Immature natural killer cell (primary cell): ENCODE results near the gene DNAJC13. TPM values are rescaled to one million over a fixed set of nuclear protein-coding genes. Genes with fewer than 3 reads are reported as not detected.
"Not testable (repeated sequence)": the region's sequence is repeated elsewhere in the genome, so short reads cannot be mapped to it uniquely, and the experiment has no call there.

ENCODE experiments used
- DNase-seq, 3 donors: peaks; one replicate each; pipeline ENCODE4 v3.0.0; 2022; ENCODE audit warnings: mixed read lengths in 1 of 3
- H3K27ac Mint-ChIP-seq, 6 donors: one replicate each; pipeline ENCODE4 v1.8.0; 2020; ENCODE audit warnings: mixed read lengths in 6 of 6, mild to moderate bottlenecking in 5 of 6, inconsistent platforms in 4 of 6, moderate library complexity in 3 of 6
- H3K27me3 Mint-ChIP-seq, 3 donors: one replicate each; pipeline ENCODE4 v1.8.0; 2020 to 2021; ENCODE audit warnings: low read depth in 3 of 3, mild to moderate bottlenecking in 3 of 3, mixed read lengths in 3 of 3, moderate library complexity in 3 of 3, inconsistent platforms in 1 of 3
- H3K36me3 Mint-ChIP-seq, 3 donors: one replicate each; pipeline ENCODE4 v1.8.0; 2020; ENCODE audit warnings: mixed read lengths in 3 of 3, inconsistent platforms in 2 of 3, mild to moderate bottlenecking in 2 of 3
- H3K4me1 Mint-ChIP-seq, 2 donors: one replicate each; pipeline ENCODE4 v1.8.0; 2020; ENCODE audit warnings: inconsistent platforms in 2 of 2, mild to moderate bottlenecking in 2 of 2, mixed read lengths in 2 of 2, moderate library complexity in 1 of 2
- H3K4me3 Mint-ChIP-seq, 5 donors: one replicate each; pipeline ENCODE4 v1.8.0; 2020; ENCODE audit warnings: mild to moderate bottlenecking in 5 of 5, mixed read lengths in 5 of 5, inconsistent platforms in 3 of 5, moderate library complexity in 3 of 5
- H3K9me3 Mint-ChIP-seq, 6 donors: one replicate each; pipeline ENCODE4 v1.8.0; 2020; ENCODE audit warnings: mild to moderate bottlenecking in 6 of 6, mixed read lengths in 6 of 6, inconsistent platforms in 4 of 6, moderate library complexity in 3 of 6
- polyA plus RNA-seq, 3 donors: library from polyadenylated mRNA; unstranded; fragments of 300-500 nt; fragmentation: Illumina TruSeq; gene quantifications; one replicate each; pipeline ENCODE4 v1.2.3, GENCODE V29; 2021

Gene DNAJC13
- polyA plus RNA-seq, result 10 to 100 TPM in 1 of 3 donors, 1 to 10 TPM in 2; 3.8 to 11.9 (median 5.1) TPM

- Mint-ChIP-seq H3K4me3 (peak within 1 kb of the TSS; percentile 94 to 99 (median 98)), H3K27ac (peak within 1 kb of the TSS; percentile 91 to 99 (median 96)), H3K36me3 (no peaks in the 10 kb centered on the region), H3K27me3 (peaks cover 3 to 7% (median 7%) of the 10 kb centered on the region in 3 donors), H3K9me3 (no peaks in the 10 kb centered on the region), H3K4me1 (peaks cover 17 to 38% of the 10 kb centered on the region in 2 donors)
- DNase-seq, result peak; percentile 90 to 92 (median 91)
These were observed at the start of gene DNAJC13 for GRCh38 chr3:132416807-132417694. Gene DNAJC13, plus strand, starts transcription at chr3:132417502. Its CDS starts 17,049 bp downstream, at chr3:132434551.

- Mint-ChIP-seq H3K36me3 (no peaks in the 10 kb centered on the region), H3K4me1 (no peaks in the 10 kb centered on the region)
- DNase-seq, result no peak
These were observed 48.8 kb upstream of the DNAJC13 start for GRCh38 chr3:132368515-132368914.

GRCh38 chr3:132368962-132369361 is 48.3 kb upstream of the DNAJC13 start:
- Mint-ChIP-seq H3K36me3 (no peaks in the 10 kb centered on the region), H3K4me1 (no peaks in the 10 kb centered on the region), H3K4me3 (no peak overlapping the region), H3K27ac (no peak overlapping the region), H3K9me3 (no peaks in the 10 kb centered on the region), H3K27me3 (peaks cover 3 to 4% (median 4%) of the 10 kb centered on the region in 3 donors)
- no peak for DNase-seq

More at GRCh38 chr3:132368515-132368914, 48.8 kb upstream of the DNAJC13 start:
- Mint-ChIP-seq H3K27ac (no peak overlapping the region), H3K27me3 (peaks cover 3 to 4% (median 4%) of the 10 kb centered on the region in 3 donors), H3K9me3 (no peaks in the 10 kb centered on the region), H3K4me3 (no peak overlapping the region)

- not testable (repeated sequence) for DNase-seq, H3K27me3 Mint-ChIP-seq, H3K4me1 Mint-ChIP-seq, H3K36me3 Mint-ChIP-seq, H3K9me3 Mint-ChIP-seq, H3K27ac Mint-ChIP-seq
- peak overlapping the region in 2 of 5 donors; percentile 14 to 36 for H3K4me3 Mint-ChIP-seq
These were observed 40.4 kb upstream of the DNAJC13 start for GRCh38 chr3:132376945-132377354.

GRCh38 chr3:132378048-132378762 is 39.1 kb upstream of the DNAJC13 start:
- Mint-ChIP-seq H3K27ac (no peak overlapping the region), H3K4me3 (no peak overlapping the region), H3K36me3 (peaks cover 0 to 3% (median 0%) of the 10 kb centered on the region in 3 donors), H3K4me1 (no peaks in the 10 kb centered on the region), H3K27me3 (peaks cover 2 to 10% (median 4%) of the 10 kb centered on the region in 3 donors), H3K9me3 (peaks cover 0 to 2% (median 0%) of the 10 kb centered on the region in 6 donors)
- no peak for DNase-seq

- Mint-ChIP-seq H3K9me3 (peaks cover 0 to 2% (median 0%) of the 10 kb centered on the region in 6 donors), H3K27me3 (peaks cover 2 to 11% (median 4%) of the 10 kb centered on the region in 3 donors), H3K36me3 (peaks cover 0 to 3% (median 0%) of the 10 kb centered on the region in 3 donors), H3K4me3 (no peak overlapping the region), H3K4me1 (no peaks in the 10 kb centered on the region), H3K27ac (no peak overlapping the region)
- no peak for DNase-seq
These were observed 38.5 kb upstream of the DNAJC13 start for GRCh38 chr3:132378846-132379245.

- Mint-ChIP-seq H3K27ac (no peak overlapping the region), H3K36me3 (peaks cover 0 to 3% (median 0%) of the 10 kb centered on the region in 3 donors), H3K27me3 (peaks cover 0 to 11% (median under 1%) of the 10 kb centered on the region in 3 donors), H3K4me1 (no peaks in the 10 kb centered on the region), H3K4me3 (no peak overlapping the region), H3K9me3 (peaks cover 0 to 2% (median 0%) of the 10 kb centered on the region in 6 donors)
- no peak for DNase-seq
These were observed 36.4 kb upstream of the DNAJC13 start for GRCh38 chr3:132380920-132381319.

GRCh38 chr3:132381348-132381944 is 35.9 kb upstream of the DNAJC13 start:
- H3K27me3 Mint-ChIP-seq, result peaks cover 0 to 11% (median 0%) of the 10 kb centered on the region in 3 donors
- peaks cover 0 to 2% (median 0%) of the 10 kb centered on the region in 6 donors for H3K9me3 Mint-ChIP-seq
- peaks cover 0 to 3% (median 0%) of the 10 kb centered on the region in 3 donors for H3K36me3 Mint-ChIP-seq
- no peaks in the 10 kb centered on the region for H3K4me1 Mint-ChIP-seq
- no peak overlapping the region for H3K4me3 Mint-ChIP-seq
- no peak overlapping the region for H3K27ac Mint-ChIP-seq
- DNase-seq, result no peak

- H3K36me3 Mint-ChIP-seq, result peaks cover 0 to 3% (median 0%) of the 10 kb centered on the region in 3 donors
- H3K4me1 Mint-ChIP-seq, result no peaks in the 10 kb centered on the region
- H3K27me3 Mint-ChIP-seq, result peaks cover 0 to 8% (median 0%) of the 10 kb centered on the region in 3 donors
- no peak overlapping the region for H3K27ac Mint-ChIP-seq
- no peak overlapping the region for H3K4me3 Mint-ChIP-seq
- peaks cover 0 to 2% (median 0%) of the 10 kb centered on the region in 6 donors for H3K9me3 Mint-ChIP-seq
- no peak for DNase-seq
These were observed 35.0 kb upstream of the DNAJC13 start for GRCh38 chr3:132382267-132382666.

GRCh38 chr3:132382688-132383194 is 34.6 kb upstream of the DNAJC13 start:
- Mint-ChIP-seq H3K9me3 (no peaks in the 10 kb centered on the region), H3K4me3 (no peak overlapping the region), H3K27me3 (peaks cover 0 to 8% (median 2%) of the 10 kb centered on the region in 3 donors), H3K27ac (no peak overlapping the region), H3K4me1 (no peaks in the 10 kb centered on the region), H3K36me3 (peaks cover 0 to 3% (median 0%) of the 10 kb centered on the region in 3 donors)
- no peak for DNase-seq

GRCh38 chr3:132386259-132386658 is 31.0 kb upstream of the DNAJC13 start:
- no peak for DNase-seq
- no peak overlapping the region for H3K4me3 Mint-ChIP-seq
- no peaks in the 10 kb centered on the region for H3K36me3 Mint-ChIP-seq
- H3K9me3 Mint-ChIP-seq, result no peaks in the 10 kb centered on the region
- H3K27ac Mint-ChIP-seq, result no peak overlapping the region
- H3K4me1 Mint-ChIP-seq, result no peaks in the 10 kb centered on the region
- H3K27me3 Mint-ChIP-seq, result peaks cover 0 to 5% (median 4%) of the 10 kb centered on the region in 3 donors

- H3K36me3 Mint-ChIP-seq, DNase-seq, H3K4me3 Mint-ChIP-seq, H3K4me1 Mint-ChIP-seq, H3K27ac Mint-ChIP-seq, H3K9me3 Mint-ChIP-seq, H3K27me3 Mint-ChIP-seq: not testable (repeated sequence)
These were observed 24.6 kb upstream of the DNAJC13 start for GRCh38 chr3:132392675-132393074.

- H3K27me3 Mint-ChIP-seq, result peaks cover 0 to 2% (median 0%) of the 10 kb centered on the region in 3 donors
- H3K27ac Mint-ChIP-seq, result no peak overlapping the region
- H3K4me3 Mint-ChIP-seq, result no peak overlapping the region
- no peaks in the 10 kb centered on the region for H3K4me1 Mint-ChIP-seq
- H3K36me3 Mint-ChIP-seq, result peaks cover 0 to 4% (median 0%) of the 10 kb centered on the region in 3 donors
- H3K9me3 Mint-ChIP-seq, result no peaks in the 10 kb centered on the region
- DNase-seq, result no peak
These were observed 23.0 kb upstream of the DNAJC13 start for GRCh38 chr3:132394320-132394719.
